Limb (tissue), 2 donors: ENCODE results near the gene IAH1.
A peak's percentile ranks its signal among the peaks of the same experiment; 100 is the strongest.
"Not testable (repeated sequence)": the region's sequence is repeated elsewhere in the genome, so short reads cannot be mapped to it uniquely, and the experiment has no call there.

Experiments used
- DNase-seq, 2 donors: peaks; one replicate each; pipeline ENCODE4 v3.0.0-alpha.2; 2016; ENCODE audit errors: extremely low spot score in 2 of 2

The IAH1 gene

DNA sequence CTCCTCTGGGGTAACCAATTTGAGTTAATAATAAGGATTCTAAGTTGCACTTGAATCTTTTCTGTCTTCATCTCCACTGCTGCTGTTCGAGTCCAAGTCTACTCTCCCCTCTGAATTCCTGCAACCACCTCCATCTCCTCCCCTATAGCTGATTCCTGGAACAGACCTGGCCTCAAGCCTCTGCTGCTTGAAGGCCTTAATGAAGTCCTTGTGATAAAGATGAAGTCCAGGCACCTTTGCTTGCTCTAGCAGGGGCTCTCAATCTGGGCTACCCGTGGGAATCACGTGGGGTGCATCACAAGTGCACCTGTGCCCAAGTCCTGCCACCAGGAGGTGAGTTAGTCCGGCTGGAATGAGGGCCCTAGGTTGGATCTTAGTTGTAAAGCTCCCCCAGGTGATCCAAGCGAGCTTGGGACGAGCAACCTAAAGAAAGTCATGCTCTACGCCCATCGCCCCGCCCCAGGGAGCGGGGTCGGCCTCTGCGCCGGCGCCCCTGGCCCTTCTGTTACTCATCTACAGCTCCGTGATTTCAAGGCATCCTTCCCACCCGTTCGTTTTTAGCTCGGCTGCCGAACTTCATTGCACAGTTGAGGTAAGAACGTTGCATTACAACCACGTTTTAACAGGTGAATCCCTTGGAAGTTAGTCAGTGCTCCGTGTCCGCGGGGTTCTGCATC is 905 bp upstream of the IAH1 start:
- DNase-seq: no peak

DNA sequence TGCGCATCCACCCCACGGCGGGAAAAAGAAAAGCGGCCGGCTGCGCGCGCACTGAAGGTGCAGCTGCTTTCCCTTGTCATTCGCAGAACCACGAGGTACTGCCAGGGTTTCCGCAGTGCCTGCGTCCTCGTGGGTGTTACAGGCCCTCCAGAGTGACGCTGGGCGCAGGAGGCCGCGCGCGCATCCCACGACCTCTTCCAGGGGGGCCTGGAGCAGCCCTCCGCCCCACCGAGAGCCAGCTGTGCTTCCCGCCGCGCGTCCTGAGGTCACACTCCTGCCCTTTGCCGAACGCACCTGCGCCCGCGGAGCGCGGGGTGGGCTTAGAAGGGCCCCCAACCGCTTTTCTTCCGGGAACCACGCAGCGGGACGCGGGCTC is 378 bp upstream of the IAH1 start:
- peak; percentile 20 to 68 for DNase-seq

DNA sequence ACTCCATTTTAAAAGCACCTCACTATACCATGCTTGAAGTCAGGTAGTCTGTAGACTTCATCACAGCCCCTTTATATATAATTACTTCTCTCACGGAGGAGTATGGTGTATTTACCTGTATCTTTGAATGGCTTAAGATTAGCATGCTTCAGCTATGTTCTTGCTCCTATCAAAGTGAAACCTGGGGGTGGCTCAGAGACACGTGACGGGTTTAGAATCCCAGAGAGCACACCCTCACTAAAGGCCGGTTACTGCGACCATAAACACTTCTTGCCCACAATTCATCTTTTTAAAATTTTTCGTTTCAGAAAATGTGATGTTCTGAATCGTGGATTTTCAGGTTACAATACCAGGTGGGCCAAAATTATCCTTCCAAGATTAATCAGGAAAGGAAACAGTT is 3.6 kb downstream of the IAH1 start:
- DNase-seq: no peak

DNA sequence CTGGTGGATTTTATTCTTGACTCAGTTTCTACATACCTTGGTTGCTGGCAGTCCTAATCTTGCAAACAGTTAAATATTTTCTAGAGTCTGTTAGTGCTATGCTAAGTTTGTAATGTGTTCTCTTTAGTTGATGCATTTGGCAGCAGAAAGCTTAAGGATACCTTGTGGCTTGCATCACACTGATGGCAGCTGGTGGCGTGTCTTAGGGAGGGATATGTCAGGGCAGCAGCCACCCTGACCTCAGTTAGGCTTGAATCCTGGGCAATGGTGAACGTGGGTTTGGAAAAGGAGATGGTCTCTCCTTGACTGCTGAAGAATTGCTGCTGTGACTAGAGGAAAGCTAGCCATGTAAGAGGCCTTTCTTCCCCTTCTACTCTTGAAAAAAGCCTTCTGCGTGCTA is 4.2 kb downstream of the IAH1 start:
- no peak for DNase-seq

DNA sequence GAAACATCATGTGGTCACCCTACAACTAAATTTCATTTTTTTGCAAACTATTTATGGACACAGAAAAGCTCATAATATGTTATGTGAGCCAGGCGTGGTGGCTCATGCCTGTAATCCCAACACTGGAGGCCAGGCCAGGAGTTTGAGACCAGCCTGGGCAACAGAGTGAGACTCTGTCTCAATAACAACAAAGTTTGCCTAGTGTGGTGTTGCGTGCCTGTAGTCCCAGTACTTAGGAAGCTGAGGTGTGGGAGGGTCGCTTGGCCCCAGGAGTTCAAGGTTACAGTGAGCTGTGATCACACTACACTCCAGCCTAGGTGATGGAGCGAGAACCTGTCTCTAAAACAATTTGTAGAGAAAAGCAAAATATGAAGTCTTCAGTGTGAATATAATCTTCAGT is 5.8 kb downstream of the IAH1 start:
- DNase-seq: no peak

DNA sequence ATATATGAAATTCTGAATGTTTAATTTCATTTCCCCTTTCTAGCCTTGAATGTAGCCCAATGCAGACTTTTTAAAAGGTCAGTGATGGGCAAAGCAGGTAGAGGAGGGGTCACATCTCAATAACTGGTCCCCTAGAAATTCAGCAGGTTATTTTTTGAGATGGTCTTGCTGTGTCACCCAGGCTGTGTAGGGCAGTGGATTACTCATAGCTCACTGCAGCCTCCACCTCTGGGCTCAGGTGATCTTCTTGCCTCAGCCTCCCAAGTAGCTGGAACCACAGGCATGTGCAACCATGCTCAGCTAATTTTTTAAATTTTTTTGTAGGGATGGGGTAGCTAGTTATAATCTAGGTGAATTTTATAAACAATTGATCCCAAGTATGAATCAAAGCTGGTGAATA is 8.8 kb downstream of the IAH1 start:
- DNase-seq: no peak

DNA sequence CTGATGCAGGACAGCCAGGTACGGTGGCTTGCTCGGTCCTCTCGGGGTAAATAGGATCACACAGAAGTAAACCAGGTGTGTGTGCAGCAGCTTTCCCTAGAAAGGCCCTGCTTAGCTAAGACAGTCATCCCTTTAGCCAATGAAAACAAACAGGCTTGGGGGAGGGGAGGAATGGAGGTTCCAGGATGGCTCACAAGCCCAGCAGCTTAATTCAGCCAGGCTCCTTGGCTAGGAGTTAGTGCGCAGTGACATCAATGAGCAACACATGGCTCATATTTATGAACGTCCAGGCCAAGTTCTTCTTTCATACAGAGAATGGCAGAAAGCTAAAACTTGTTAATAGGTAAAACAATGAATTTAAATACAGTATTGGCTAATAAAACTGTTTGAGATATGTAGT is 10.2 kb downstream of the IAH1 start:
- no peak for DNase-seq

DNA sequence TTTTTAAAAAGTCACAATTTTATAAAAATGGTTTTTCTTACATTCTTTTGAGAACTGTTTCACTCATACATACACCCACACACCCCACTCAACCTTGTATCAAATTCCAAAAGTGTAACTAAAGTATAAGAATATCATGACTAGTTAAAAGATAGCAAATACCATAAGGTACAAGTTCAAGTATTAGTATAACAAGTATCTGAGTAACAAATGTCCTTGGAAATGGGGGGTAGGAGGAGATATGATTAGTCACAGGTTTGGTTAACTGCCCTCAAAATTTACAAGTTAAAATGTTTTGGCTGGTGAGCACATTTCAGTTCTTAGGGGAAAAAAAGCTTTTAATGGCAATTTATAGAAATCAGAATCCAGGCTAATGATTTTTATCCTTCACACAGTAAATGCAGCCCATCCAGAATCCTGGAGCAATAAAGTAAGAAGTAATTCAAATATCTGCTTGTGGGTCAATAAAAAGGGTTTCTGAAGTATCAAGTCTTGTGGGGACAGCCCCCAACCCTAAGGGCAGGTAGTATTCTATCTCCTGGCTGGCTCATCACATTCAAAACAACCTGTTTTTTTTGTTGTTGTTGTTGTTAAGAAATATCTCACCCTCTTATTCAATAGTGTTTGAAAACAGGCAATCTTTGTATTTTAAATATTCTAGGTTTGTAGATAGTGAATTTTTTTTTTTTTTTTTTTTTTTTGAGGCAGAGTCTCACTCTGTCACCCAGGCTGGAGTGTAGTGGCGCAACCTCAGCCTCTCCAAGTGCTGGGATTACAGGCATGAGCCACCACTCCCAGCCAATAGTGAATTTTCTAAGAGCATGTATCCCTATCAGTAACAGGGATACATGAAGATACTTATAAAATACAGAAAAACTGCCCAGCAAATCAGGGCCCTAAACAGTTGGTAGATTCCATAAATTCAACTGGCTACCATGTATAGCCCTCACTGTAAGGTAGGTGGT is 14.5 kb downstream of the IAH1 start:
- no peak for DNase-seq

DNA sequence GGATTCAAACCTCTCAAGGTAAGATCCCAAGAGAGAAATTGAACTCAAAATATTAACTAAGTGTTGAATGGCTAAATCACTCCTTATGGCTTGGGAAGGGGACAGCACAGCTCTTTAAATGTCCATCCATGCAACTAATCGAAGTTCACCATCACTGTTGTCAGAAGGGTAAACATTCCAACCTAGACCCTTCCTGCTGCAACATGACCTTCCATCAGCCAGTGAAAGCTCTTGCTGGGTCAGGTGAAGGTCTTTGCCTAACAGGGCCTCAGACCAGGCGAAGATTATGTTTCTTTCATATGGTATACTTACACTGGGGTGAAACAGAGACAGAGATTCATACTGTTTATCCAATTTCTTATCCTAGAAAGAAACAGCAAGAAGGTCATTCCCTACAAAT is 16.4 kb downstream of the IAH1 start:
- no peak for DNase-seq

DNA sequence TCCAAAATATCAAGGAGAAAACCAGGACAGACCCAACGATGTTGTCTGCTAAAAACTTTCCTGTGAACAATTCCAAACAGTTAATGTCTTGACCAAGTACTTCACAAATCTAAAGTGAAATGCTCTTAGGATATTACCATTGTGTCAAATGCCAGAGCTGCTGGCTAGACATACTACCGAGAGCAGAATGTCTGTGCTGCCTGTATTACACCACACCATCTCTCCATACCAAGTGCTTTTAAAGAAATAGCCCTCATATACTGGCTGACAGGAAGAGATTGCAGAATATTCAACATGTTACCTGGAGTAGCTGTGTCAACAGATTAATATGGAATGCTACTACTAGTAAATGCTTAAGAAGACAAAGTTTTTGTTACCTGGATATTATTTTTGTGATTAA is 18.6 kb downstream of the IAH1 start:
- no peak for DNase-seq

DNA sequence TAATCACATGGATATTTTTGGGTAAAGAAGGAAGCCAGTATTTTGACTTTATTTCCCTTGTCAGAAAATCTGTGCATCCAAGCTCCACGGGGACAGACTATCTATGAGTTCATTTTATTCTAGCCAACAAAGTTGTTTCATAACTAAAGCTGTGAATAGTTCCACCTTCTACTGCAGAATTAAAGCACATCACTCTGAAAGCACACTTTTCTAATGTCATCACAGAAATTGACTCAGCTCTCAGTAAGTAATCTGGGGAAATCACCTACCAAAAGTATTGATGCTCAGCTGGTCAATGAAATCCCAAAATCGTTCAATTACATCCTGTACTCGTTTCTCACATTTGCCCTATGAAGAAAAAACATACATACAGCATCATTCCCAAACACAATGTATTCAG is 19.1 kb downstream of the IAH1 start:
- DNase-seq: no peak

DNA sequence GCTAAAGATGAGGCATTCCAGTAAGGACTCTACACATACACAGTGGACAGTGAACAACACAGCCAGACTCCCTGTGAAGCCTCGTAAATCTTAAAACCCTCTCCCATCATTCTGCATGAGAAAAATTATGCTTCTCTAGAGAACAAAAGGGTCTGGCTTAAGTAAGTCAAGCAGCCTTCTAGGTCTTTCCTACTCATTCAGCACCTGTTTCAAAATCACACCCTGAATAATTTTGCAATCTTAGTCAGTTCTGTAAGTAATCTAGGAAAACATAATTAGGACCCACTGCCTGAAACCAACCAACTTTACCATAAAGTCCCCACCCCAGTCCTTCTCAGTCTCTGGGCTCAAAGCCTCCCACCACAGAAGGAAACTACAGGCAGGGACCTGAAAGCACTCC is 19.7 kb downstream of the IAH1 start:
- no peak for DNase-seq

DNA sequence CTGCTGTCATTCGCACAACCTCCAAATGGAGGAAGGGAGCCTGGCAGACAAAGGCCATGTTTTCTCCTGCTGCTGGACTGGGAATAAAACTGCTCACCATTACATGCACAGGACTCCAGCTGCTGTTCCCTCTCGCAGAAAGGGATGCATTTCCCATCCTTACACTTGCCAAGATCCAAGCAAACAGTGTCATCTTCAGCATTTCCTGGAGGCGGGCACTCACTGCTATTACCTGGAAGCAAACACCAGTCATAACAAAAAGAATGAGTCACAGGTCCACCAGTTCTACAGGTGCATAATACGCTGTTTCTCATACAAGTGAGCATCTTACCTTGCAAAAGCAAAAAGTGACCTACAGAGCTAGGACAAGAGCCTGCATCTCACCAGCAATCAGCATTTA is 22.7 kb downstream of the IAH1 start:
- no peak for DNase-seq

DNA sequence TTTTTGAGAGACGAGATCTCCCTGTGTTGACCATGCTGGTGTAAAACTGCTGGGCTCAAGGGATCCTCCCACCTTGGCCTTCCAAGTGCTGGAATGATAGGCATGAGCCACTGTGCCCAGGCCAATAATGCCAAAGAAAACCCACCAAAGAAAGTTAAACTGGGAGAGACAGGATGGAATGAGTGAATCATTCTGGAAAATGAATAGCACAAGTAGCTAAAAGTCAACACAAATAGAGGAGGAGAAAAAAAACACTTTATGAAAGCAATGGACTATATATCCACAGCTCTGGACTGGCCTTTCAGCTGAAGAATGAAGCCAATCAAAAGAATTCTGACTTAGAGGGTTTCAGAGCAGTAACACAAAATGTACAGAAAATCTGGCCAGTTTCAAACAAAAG is 23.9 kb downstream of the IAH1 start:
- DNase-seq: no peak

DNA sequence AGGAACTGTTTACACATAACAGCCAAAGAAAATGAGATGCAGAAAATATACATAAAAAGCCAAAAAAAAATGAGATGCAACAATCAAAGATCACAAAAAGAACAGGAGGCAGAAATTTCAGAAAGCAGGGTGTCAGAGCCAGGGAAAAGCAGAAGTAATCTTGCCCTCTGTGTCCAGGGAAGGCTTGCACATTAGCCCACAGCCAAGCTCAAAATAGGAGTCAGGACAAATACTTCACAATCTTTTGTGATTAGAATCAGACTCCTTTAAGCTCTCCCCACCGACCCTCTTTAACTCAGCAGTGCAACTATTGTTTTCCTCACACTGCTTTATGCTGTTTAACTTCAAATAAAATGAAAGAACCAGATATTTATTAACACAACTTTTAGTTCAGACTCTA is 34.6 kb downstream of the IAH1 start:
- DNase-seq: no peak

DNA sequence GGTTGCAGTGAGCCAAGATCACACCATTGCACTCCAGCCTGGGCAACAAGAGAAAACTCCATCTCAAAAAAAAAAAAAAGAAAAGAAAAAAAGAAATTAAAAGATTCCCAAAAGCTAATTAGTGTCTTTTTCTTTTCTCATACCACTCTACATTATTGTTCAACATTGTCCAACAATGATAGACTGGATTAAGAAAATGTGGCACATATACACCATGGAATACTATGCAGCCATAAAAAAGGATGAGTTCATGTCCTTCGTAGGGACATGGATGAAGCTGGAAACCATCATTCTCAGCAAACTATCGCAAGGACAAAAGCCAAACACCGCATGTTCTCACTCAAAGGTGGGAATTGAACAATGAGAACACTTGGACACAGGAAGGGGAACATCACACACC is 39.6 kb downstream of the IAH1 start:
- DNase-seq: not testable (repeated sequence)

DNA sequence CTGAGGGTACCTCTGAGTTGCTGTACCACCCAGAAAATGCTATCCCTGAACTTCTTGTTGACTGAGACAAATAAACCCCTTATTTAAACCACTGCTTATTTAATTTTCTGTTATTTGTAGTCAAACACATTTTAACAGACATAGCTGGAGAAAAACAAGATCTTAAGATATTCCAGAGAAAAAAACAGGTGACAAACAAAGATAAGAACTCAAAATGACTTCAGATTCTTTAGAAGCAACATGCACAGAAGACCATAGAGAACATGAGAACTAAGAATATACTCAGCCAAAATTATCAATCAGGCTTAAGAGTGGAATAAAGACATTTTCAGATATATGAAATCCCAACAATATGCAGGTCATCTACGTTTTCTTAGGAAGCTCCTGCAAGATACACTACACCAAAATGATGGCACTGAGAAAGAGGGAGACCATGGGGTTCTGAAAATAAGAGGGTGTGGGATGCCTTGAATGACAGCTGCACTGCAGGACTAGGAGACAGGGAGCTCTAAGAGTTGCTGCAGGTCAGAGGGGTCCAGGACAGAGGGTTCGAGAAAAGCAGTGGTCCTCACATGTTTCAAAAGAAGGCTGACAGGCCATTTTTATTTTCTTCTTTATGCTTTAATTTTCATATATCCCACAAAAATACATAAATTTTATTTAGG is 42.9 kb downstream of the IAH1 start:
- no peak for DNase-seq

DNA sequence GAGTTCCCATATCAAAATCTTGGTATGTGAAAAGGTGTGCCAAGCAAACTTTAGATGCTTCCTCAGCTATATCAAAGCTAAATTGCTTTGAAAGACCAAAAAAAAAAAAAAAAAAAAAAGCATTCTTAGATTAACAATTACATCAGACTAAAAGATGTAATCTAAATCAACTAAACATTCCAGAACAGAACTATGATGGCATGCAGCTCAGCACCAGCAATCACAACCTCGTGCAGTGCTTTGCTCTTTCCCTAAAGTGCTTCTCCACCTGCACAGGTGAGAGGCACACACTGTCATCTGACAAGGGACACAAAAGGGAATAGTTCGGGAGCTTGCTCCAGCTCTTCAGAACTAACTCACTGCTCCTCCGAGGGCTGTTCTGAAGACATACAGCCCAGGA is 43.8 kb downstream of the IAH1 start:
- DNase-seq: no peak

DNA sequence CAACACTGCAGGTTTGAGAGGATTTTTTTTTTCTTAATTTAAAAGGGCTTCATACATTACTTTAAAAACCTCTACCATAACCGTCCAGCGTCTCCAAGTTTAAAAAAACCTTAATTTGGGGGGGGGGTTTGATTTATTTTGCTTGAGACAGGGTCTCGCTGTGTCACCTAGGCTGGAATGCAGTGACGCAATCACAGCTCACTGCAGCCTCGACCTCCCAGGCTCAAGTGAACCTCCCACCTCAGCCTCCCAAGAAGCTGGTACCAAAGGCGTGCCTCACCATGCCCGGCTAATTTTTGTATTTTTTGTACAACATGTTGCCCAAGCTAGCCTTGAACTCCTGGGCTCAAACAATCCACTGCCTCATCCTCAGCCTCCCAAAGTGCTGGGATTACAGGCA is 44.4 kb downstream of the IAH1 start:
- no peak for DNase-seq

DNA sequence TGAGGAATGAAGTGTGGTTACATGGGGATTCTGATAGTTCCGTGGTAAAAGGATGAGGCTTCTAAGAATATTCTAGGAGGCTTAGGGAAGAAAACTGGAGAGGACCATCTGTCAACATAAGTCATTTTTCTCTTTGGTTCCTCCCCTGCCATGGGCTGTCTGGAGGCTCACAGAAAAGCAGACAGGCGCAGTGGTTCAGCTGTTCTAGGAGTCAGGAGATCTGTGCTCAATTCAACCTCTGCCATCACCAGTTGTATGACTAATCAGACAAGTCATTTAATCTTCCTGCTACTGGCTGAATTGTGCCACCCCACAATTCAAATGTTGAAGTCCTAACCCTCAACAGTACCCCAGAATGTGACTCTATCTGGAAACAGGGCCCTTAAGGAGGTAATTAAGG is 44.9 kb downstream of the IAH1 start:
- DNase-seq: no peak

DNA sequence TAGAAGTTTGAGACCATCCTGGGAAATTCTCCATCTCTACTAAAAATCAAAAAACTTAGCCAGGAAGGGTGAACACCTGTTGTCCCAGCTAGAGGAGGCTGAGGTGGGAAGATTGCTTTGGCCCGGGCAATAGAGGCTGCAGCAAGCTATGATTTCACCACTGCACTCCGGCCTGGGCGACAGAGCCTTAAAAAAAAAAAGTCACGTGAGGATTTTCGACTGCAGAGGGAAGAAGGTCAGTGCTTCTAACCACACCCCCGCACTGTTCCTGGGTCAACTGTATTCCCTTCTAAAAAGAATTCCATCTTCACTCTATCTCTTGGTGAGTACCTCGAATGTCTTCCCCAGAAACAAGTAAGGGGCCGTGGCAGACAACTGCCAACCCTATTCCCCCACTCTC is 49.9 kb downstream of the IAH1 start:
- no peak for DNase-seq

DNA sequence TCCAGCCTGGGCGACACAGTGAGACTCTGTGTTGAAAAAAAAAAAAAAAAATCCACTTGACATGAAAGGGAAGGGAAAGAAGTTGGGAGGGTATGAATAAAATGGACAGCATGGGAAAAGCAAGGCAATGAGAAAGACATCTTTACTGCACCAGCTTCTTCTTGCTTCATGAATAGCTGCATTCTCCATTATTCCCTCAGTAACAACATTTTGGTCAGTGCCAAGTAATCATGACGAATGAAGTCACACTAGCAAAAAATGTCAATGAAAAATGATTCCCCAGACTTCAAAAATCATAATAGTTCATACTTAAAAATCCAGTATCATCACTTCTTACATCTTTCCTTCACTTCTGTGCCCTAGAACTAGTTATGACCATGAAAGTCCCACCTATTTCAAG is 50.9 kb downstream of the IAH1 start:
- DNase-seq: no peak
